SK-N-SH (cell line): ENCODE results near the gene KRT27. TPM values are rescaled to one million over a fixed set of nuclear protein-coding genes. Genes with fewer than 3 reads are reported as not detected.

Experiments
- CTCF ChIA-PET: fragments of 300-600, 350-600 bp; formaldehyde crosslinking; extraction: SDS; loops from one replicate; lab custom pipeline; 2021; lab: Yijun Ruan, JAX
- POLR2A ChIA-PET: fragments of 350-600 bp; sonication (Branson Sonifier 250); formaldehyde crosslinking; extraction: SDS; loops from one replicate; lab custom pipeline; 2020; ENCODE audit warnings: antibody characterized with exemption, inconsistent platforms; lab: Yijun Ruan, JAX
- DNase-seq: peaks from one replicate; pipeline ENCODE4 v3.0.0; 2012
- H2AFZ ChIP-seq: fragments of 200-600 bp; sonication (generic); 2 replicates; pipeline ENCODE4 v1.8.1; 2016; ENCODE audit warnings: antibody characterized with exemption, mild to moderate bottlenecking, low read depth
- H3F3A ChIP-seq: fragments of 200-600 bp; sonication (generic); replicated peaks from 2 replicates; pipeline ENCODE3; 2016; ENCODE audit warnings: antibody characterized with exemption, mild to moderate bottlenecking; ENCODE audit not compliant: insufficient read depth
- H3K27ac ChIP-seq, 2 experiments: fragments of 200-500 bp in 1 of 2; fragments of 200-600 bp in 1 of 2; sonication (Bioruptor generic) in 1 of 2; sonication (generic), shearing (Covaris generic) in 1 of 2; 2 replicates each; pipeline versions ENCODE4 v1.5.1 to v1.6.1; 2014 to 2016; ENCODE audit warnings: low read depth in 2 of 2, inconsistent platforms in 1 of 2, low read length in 1 of 2, mild to moderate bottlenecking in 1 of 2, mixed read lengths in 1 of 2
- H3K27me3 ChIP-seq: fragments of 200-600 bp; sonication (generic), shearing (Covaris generic); 2 replicates; pipeline ENCODE4 v1.6.1; 2016; ENCODE audit warnings: mixed run types; ENCODE audit not compliant: insufficient read depth
- H3K36me3 ChIP-seq, 2 experiments: fragments of 200-500 bp in 1 of 2; fragments of 200-600 bp in 1 of 2; sonication (Bioruptor generic) in 1 of 2; sonication (generic) in 1 of 2; replicated peaks in 1 of 2; 2 replicates each; pipeline versions ENCODE3 to v1.5.1; 2014 to 2016; ENCODE audit warnings: low read length in 1 of 2, mild to moderate bottlenecking in 1 of 2; ENCODE audit not compliant: insufficient read depth in 2 of 2, control insufficient read depth in 1 of 2
- H3K4me1 ChIP-seq, 2 experiments: fragments of 200-500 bp in 1 of 2; fragments of 200-600 bp in 1 of 2; sonication (Bioruptor generic) in 1 of 2; sonication (generic), shearing (Covaris generic) in 1 of 2; 2 replicates each; pipeline versions ENCODE4 v1.5.1 to v1.6.1; 2014 to 2016; ENCODE audit warnings: low read depth in 1 of 2, low read length in 1 of 2, mixed run types in 1 of 2; ENCODE audit not compliant: insufficient read depth in 2 of 2, control insufficient read depth in 1 of 2
- H3K4me2 ChIP-seq: fragments of 200-600 bp; sonication (generic), shearing (Covaris generic); 2 replicates; pipeline ENCODE4 v1.6.1; 2017; ENCODE audit warnings: mixed run types
- H3K4me3 ChIP-seq, 2 experiments: fragments of 200-500 bp in 1 of 2; fragments of 200-600 bp in 1 of 2; sonication (Bioruptor generic) in 1 of 2; sonication (generic), shearing (Covaris generic) in 1 of 2; 2 replicates each; pipeline versions ENCODE4 v1.5.1 to v1.8.1; 2014 to 2016; ENCODE audit warnings: low read depth in 2 of 2, inconsistent platforms in 1 of 2, low read length in 1 of 2, mild to moderate bottlenecking in 1 of 2, mixed read lengths in 1 of 2, moderate library complexity in 1 of 2
- H3K79me2 ChIP-seq: fragments of 200-600 bp; sonication (generic); 2 replicates; pipeline ENCODE4 v1.8.1; 2017; ENCODE audit warnings: mild to moderate bottlenecking; ENCODE audit not compliant: insufficient read depth
- H3K9ac ChIP-seq: fragments of 200-600 bp; sonication (generic); 2 replicates; pipeline ENCODE4 v1.6.1; 2017; ENCODE audit warnings: mixed run types
- H3K9me2 ChIP-seq: fragments of 200-600 bp; sonication (generic); 2 replicates; pipeline ENCODE4 v1.6.1; 2017; ENCODE audit warnings: mixed run types
- H3K9me3 ChIP-seq: fragments of 200-600 bp; sonication (generic); 2 replicates; pipeline ENCODE4 v1.6.1; 2017; ENCODE audit warnings: mixed run types, mild to moderate bottlenecking, moderate library complexity
- H4K20me1 ChIP-seq: fragments of 200-600 bp; sonication (generic); 2 replicates; pipeline ENCODE4 v1.6.1; 2017; ENCODE audit warnings: mild to moderate bottlenecking, mixed run types; ENCODE audit not compliant: insufficient read depth
- ELF1 ChIP-seq: IDR thresholded peaks from 2 replicates; pipeline ENCODE4 v1.4.0; 2012
- EP300 ChIP-seq, 2 experiments: IDR thresholded peaks; 2 replicates each; pipeline versions ENCODE4 v1.4.0 to v1.6.1; 2012; ENCODE audit warnings: borderline replicate concordance in 1 of 2, low read depth in 1 of 2, low read length in 1 of 2
- FOXJ3 ChIP-seq: sonication (generic); formaldehyde crosslinking; IDR thresholded peaks from 2 replicates; pipeline ENCODE4 v1.5.1; 2020; ENCODE audit warnings: mild to moderate bottlenecking, missing genetic modification reagents
- GABPA ChIP-seq: IDR thresholded peaks from 2 replicates; pipeline ENCODE4 v1.4.0; 2012; ENCODE audit warnings: low read depth, mild to moderate bottlenecking
- GATA2 ChIP-seq: sonication (generic); formaldehyde crosslinking; IDR thresholded peaks from 2 replicates; pipeline ENCODE4 v1.5.0; 2020; ENCODE audit warnings: mild to moderate bottlenecking, missing genetic modification reagents
- MEF2A ChIP-seq: IDR thresholded peaks from 2 replicates; pipeline ENCODE4 v1.4.0; 2012; ENCODE audit warnings: low read depth, borderline replicate concordance
- MXI1 ChIP-seq: IDR thresholded peaks from 2 replicates; pipeline ENCODE4 v1.6.1; 2012; ENCODE audit warnings: mild to moderate bottlenecking, low read depth, low read length, improper control_type of control experiment
- NRF1 ChIP-seq: IDR thresholded peaks from 2 replicates; pipeline ENCODE4 v1.6.1; 2012; ENCODE audit warnings: low read depth, mild to moderate bottlenecking, low read length
- RAD21 ChIP-seq: IDR thresholded peaks from 2 replicates; pipeline ENCODE4 v1.6.1; 2012; ENCODE audit warnings: mild to moderate bottlenecking, low read length
- TAF1 ChIP-seq: IDR thresholded peaks from 2 replicates; pipeline ENCODE4 v1.6.1; 2012; ENCODE audit warnings: low read depth, mild to moderate bottlenecking, low read length, moderate library complexity, borderline replicate concordance
- TCF12 ChIP-seq: IDR thresholded peaks from 2 replicates; pipeline ENCODE4 v1.4.0; 2012
- USF1 ChIP-seq: IDR thresholded peaks from 2 replicates; pipeline ENCODE4 v1.4.0; 2012; ENCODE audit warnings: low read depth, borderline replicate concordance
- USF2 ChIP-seq: fragments of 150-350 bp; IDR thresholded peaks from 2 replicates; pipeline ENCODE4 v1.6.1; 2017; ENCODE audit warnings: antibody characterized with exemption, low read length, low read depth, borderline replicate concordance
- WGBS: methylation state at CpG from one replicate; pipeline ENCODE4 v1.1.6; 2017; ENCODE audit warnings: low lambda C conversion rate; 5-methylcytosine and 5-hydroxymethylcytosine counted together
- polyA plus RNA-seq, 3 experiments: library from polyadenylated mRNA; depleted of rRNA; stranded (reverse); fragments of >200 nt; gene quantifications; 2 replicates each; pipeline ENCODE4 v1.2.3, GENCODE V29; 2012
- TF ChIP-seq, protein P1 (sequence below): IDR thresholded peaks from 2 replicates; pipeline ENCODE4 v1.6.1; 2012; ENCODE audit warnings: mild to moderate bottlenecking, low read depth, low read length, moderate library complexity
- TF ChIP-seq, protein P2 (sequence below): fragments of 200-600 bp; sonication (generic); IDR thresholded peaks from 2 replicates; pipeline ENCODE4 v1.6.1; 2017; ENCODE audit warnings: antibody characterized with exemption, mild to moderate bottlenecking, moderate library complexity
- TF ChIP-seq, protein P3 (sequence below): fragments of 150-350 bp; IDR thresholded peaks from 2 replicates; pipeline ENCODE4 v1.6.1; 2016; ENCODE audit warnings: mild to moderate bottlenecking, low read depth, low read length

Gene KRT27
- polyA plus RNA-seq, 1 of the 3 experiments (the other 2 are of a cell fraction) = not detected

DNA sequence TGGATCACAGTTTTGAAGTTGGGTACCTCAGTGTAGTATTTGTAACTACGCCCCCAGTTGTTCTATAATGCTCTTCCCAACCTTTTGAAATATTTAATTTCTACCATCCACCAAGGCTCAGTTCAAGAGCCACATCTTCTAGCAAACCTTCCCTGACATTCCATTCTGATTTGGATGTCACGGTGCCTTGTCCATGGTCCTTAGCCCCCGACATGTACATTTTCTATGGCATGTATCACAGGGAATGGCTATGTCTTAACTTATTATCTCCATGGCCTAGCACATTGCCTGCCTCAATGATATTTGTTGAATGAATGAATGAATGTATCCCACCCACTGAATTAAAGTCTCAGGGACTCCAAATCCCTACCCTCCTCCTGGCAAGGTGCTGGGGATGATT lies 23.8 kb upstream of the KRT27 start:
- Histone ChIP-seq H3K9ac (no peak overlapping the region), H3K36me3 (no peaks in the 10 kb centered on the region), H2AFZ (no peak overlapping the region), H3K27ac (no peak overlapping the region), H3K27me3 (peaks cover 48% of the 10 kb centered on the region), H3F3A (no peaks in the 10 kb centered on the region), H3K4me2 (no peak overlapping the region), H4K20me1 (no peaks in the 10 kb centered on the region), H3K79me2 (no peaks in the 10 kb centered on the region), H3K9me2 (no peaks in the 10 kb centered on the region), H3K4me1 (peaks cover 0 to 2% of the 10 kb centered on the region in 2 experiments; a peak in 1 of 4 replicates), H3K4me3 (no peak overlapping the region), H3K9me3 (no peaks in the 10 kb centered on the region)
- WGBS = 16% methylated on average over 3 of the region's 3 CpGs
- CTCF ChIA-PET = interaction anchor here (1.4 to 6.7 kb wide), 4 partner anchors 36 to 862 kb away, joined by 4 to 44 read pairs (median 8); no protein-coding TSS in a partner anchor
- no peak for DNase-seq
- POLR2A ChIA-PET = no interaction called here
- TF ChIP-seq, protein P1, sequence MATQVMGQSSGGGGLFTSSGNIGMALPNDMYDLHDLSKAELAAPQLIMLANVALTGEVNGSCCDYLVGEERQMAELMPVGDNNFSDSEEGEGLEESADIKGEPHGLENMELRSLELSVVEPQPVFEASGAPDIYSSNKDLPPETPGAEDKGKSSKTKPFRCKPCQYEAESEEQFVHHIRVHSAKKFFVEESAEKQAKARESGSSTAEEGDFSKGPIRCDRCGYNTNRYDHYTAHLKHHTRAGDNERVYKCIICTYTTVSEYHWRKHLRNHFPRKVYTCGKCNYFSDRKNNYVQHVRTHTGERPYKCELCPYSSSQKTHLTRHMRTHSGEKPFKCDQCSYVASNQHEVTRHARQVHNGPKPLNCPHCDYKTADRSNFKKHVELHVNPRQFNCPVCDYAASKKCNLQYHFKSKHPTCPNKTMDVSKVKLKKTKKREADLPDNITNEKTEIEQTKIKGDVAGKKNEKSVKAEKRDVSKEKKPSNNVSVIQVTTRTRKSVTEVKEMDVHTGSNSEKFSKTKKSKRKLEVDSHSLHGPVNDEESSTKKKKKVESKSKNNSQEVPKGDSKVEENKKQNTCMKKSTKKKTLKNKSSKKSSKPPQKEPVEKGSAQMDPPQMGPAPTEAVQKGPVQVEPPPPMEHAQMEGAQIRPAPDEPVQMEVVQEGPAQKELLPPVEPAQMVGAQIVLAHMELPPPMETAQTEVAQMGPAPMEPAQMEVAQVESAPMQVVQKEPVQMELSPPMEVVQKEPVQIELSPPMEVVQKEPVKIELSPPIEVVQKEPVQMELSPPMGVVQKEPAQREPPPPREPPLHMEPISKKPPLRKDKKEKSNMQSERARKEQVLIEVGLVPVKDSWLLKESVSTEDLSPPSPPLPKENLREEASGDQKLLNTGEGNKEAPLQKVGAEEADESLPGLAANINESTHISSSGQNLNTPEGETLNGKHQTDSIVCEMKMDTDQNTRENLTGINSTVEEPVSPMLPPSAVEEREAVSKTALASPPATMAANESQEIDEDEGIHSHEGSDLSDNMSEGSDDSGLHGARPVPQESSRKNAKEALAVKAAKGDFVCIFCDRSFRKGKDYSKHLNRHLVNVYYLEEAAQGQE = peak; percentile 86
- no peak for TF ChIP-seq TAF1
- no peak for TF ChIP-seq EP300 (IDR thresholded peaks at IDR 0.05; ENCODE audit: borderline replicate concordance in 1 of 2, low read depth in 1 of 2, low read length in 1 of 2)
- no peak for TF ChIP-seq FOXJ3
- TF ChIP-seq, protein P2, sequence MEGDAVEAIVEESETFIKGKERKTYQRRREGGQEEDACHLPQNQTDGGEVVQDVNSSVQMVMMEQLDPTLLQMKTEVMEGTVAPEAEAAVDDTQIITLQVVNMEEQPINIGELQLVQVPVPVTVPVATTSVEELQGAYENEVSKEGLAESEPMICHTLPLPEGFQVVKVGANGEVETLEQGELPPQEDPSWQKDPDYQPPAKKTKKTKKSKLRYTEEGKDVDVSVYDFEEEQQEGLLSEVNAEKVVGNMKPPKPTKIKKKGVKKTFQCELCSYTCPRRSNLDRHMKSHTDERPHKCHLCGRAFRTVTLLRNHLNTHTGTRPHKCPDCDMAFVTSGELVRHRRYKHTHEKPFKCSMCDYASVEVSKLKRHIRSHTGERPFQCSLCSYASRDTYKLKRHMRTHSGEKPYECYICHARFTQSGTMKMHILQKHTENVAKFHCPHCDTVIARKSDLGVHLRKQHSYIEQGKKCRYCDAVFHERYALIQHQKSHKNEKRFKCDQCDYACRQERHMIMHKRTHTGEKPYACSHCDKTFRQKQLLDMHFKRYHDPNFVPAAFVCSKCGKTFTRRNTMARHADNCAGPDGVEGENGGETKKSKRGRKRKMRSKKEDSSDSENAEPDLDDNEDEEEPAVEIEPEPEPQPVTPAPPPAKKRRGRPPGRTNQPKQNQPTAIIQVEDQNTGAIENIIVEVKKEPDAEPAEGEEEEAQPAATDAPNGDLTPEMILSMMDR = no peak

GRCh38 chr17:40803617-40804082 lies 21.3 kb upstream of the KRT27 start:
- Histone ChIP-seq H3K9me3 (no peaks in the 10 kb centered on the region), H3K36me3 (no peaks in the 10 kb centered on the region), H3K4me3 (no peak overlapping the region; a peak in 1 of 4 replicates), H3K9ac (no peak overlapping the region), H4K20me1 (no peaks in the 10 kb centered on the region), H3K27ac (no peak overlapping the region), H3K4me1 (peaks cover 0 to 2% of the 10 kb centered on the region in 2 experiments; a peak in 1 of 4 replicates), H3F3A (no peaks in the 10 kb centered on the region), H3K27me3 (peaks cover 52% of the 10 kb centered on the region), H2AFZ (no peak overlapping the region), H3K4me2 (no peak overlapping the region), H3K9me2 (no peaks in the 10 kb centered on the region), H3K79me2 (no peaks in the 10 kb centered on the region)
- 3% methylated on average over 13 of the region's 13 CpGs for WGBS
- ChIA-PET CTCF (interaction anchor here (0.6 to 6.7 kb wide), 22 partner anchors 8 to 877 kb away, joined by 3 to 44 read pairs (median 4); partner anchors contain the start of genes KRT10 and SMARCE1), POLR2A (no interaction called here)
- peak; percentile 86 for DNase-seq
- TF ChIP-seq TCF12 = peak; percentile 36; the same call in 1 of the 2 replicates
- TF ChIP-seq, protein P2 = peak; percentile 94
- TF ChIP-seq, protein P3, sequence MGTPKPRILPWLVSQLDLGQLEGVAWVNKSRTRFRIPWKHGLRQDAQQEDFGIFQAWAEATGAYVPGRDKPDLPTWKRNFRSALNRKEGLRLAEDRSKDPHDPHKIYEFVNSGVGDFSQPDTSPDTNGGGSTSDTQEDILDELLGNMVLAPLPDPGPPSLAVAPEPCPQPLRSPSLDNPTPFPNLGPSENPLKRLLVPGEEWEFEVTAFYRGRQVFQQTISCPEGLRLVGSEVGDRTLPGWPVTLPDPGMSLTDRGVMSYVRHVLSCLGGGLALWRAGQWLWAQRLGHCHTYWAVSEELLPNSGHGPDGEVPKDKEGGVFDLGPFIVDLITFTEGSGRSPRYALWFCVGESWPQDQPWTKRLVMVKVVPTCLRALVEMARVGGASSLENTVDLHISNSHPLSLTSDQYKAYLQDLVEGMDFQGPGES = no peak
- TF ChIP-seq USF2 = no peak
- TF ChIP-seq RAD21 = peak; percentile 89
- TF ChIP-seq NRF1 = no peak
- peak; percentile 29; the same call in 1 of the 2 replicates for TF ChIP-seq GATA2 (CRISPR knock-in tag)
- TF ChIP-seq MXI1 = no peak
- no peak for TF ChIP-seq ELF1
- TF ChIP-seq MEF2A = no peak
- no peak for TF ChIP-seq FOXJ3
- no peak for TF ChIP-seq GABPA
- no peak for TF ChIP-seq USF1
